ENCODE results near the gene GANAB. TPM values are rescaled to one million over a fixed set of nuclear protein-coding genes. Genes with fewer than 3 reads are reported as not detected.

GANAB gene
- total RNA-seq, 2 donors from 2014 or later = 310 to 312 TPM

DNA sequence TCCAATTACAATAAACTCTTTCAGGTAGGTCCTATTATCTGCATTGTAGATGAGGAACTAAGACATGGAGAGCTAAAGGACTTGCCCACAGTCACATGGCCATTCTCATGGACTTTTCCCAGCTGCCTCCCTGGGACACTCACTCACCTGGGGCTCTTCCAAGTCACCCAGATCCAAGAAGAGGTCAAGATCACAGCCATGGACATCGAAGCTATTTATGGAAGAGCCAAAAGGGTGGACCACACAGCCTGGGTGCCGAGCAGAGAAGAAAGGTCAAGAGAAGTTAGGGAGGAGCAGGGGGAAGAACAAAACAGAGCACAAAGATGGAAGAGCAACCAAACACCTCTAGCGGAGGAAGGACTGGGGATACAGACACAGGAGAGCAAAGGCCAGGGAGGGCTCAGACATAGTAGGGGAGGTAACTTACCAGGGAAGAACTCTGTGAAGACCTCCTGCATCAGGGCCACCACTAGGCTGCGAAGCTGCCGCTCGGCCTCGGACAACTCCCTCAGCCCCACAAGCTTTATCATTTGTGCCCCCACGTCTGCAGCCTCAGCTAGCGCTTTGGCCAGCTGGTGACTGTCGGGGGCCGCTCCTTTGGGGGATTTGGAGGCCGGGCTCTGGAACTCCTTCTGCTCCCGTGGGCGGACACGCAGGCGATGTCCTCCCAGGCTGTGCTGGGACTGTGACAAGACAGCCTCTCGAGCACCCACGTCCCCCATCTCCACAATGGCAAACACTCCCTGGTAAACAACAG is 65.3 kb downstream of the GANAB start:
- DNase-seq = no peak
- Mint-ChIP-seq H3K4me3 (no peak overlapping the region), H3K9me3 (no peaks in the 10 kb centered on the region), H3K4me1 (ENCODE audit: low read depth) (no peaks in the 10 kb centered on the region), H3K27me3 (ENCODE audit: low read depth) (no peaks in the 10 kb centered on the region), H3K36me3 (ENCODE audit: insufficient read depth in 2 of 2) (peaks cover 0 to 11% of the 10 kb centered on the region in 2 donors), H3K27ac (no peak overlapping the region)
- no peak for ATAC-seq (replicated peaks in 1 of 2)

DNA sequence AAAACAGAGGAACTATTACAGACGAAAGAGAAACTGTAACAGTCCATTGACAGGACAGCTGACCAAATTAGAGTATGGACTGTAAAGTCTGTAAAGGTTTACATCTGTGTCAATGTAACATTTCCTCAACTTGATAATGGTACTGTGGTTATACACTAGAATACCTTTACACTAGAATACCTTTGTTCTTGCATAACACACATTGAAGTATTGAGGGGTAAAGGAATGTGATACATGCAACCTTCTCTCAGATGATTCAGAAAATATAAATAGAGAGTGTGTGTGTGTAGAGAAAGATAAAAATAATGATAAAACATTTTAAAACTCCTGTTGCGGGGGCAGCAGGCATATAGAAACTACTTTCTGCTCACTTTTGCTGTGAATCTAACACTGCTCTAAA is 67.2 kb downstream of the GANAB start:
- no peak overlapping the region for H3K27ac Mint-ChIP-seq
- H3K27me3 Mint-ChIP-seq (ENCODE audit: low read depth) = no peaks in the 10 kb centered on the region
- H3K9me3 Mint-ChIP-seq = no peaks in the 10 kb centered on the region
- H3K4me1 Mint-ChIP-seq (ENCODE audit: low read depth) = peaks cover 15% of the 10 kb centered on the region
- DNase-seq (no peak), ATAC-seq (replicated peaks in 1 of 2) (no peak)
- no peak overlapping the region for H3K4me3 Mint-ChIP-seq
- peaks cover 3 to 14% of the 10 kb centered on the region in 2 donors for H3K36me3 Mint-ChIP-seq (ENCODE audit: insufficient read depth in 2 of 2)

DNA sequence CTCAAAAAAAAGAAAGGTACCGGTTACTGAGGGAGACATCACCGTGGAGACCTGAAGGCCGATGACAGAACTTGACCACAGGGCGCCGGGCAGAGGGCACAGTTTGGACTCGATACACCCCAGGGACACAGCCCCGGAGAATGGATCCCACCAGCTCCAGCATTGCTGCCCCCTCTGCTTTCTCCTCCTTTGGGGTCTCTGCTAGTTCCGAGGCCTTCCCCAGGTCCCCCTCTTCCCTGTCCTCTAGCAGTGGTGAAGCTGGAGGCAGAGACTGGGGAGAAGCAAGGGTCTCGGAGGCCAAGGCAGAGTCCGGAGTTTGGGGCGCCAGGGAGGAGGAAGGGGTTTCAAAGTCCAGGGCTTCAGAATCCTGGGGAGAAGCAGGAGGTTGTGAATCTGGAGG is 67.9 kb downstream of the GANAB start:
- Mint-ChIP-seq H3K9me3 (no peaks in the 10 kb centered on the region), H3K36me3 (ENCODE audit: insufficient read depth in 2 of 2) (peaks cover 3 to 16% of the 10 kb centered on the region in 2 donors), H3K4me3 (no peak overlapping the region), H3K27ac (no peak overlapping the region), H3K27me3 (ENCODE audit: low read depth) (no peaks in the 10 kb centered on the region), H3K4me1 (ENCODE audit: low read depth) (peaks cover 15% of the 10 kb centered on the region)
- no peak for DNase-seq
- no peak for ATAC-seq (replicated peaks in 1 of 2)

DNA sequence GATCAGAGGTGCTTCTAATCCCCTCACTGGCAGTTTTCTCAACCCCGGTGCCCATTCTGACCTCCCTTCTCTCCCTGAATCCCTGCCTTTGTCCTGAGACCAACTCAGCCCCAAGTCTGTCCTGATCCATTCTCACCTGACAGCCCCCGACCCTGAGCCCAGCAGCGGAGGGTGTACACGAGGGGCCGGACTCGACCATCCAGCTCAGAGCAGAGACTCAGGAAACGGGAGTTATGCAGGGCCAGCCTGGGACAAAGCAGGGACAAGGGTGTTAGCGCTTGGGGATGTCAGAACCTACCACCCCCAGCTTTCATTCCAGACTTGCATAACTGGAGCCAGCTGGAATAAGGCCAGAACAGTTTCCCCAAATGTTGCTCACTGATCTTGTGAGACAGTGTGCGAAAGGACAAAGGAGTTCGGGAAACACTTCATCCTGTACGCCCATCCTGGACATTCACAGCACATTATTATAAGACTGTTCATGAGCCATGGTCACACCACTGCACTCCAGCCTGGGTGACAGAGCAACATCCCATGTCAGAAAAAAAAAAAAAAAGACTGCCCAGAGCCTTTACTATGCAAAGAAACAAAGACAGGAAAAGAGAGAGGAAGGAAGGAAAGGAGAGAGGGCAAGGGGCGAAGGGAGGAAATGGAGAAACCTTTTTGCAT is 69.2 kb downstream of the GANAB start:
- no peak overlapping the region for H3K27ac Mint-ChIP-seq
- peaks cover 24% of the 10 kb centered on the region for H3K4me1 Mint-ChIP-seq (ENCODE audit: low read depth)
- DNase-seq (no peak), ATAC-seq (replicated peaks in 1 of 2) (no peak)
- H3K9me3 Mint-ChIP-seq = no peaks in the 10 kb centered on the region
- H3K4me3 Mint-ChIP-seq = no peak overlapping the region
- H3K36me3 Mint-ChIP-seq (ENCODE audit: insufficient read depth in 2 of 2) = peaks cover 9 to 29% of the 10 kb centered on the region in 2 donors
- H3K27me3 Mint-ChIP-seq (ENCODE audit: low read depth) = no peaks in the 10 kb centered on the region

DNA sequence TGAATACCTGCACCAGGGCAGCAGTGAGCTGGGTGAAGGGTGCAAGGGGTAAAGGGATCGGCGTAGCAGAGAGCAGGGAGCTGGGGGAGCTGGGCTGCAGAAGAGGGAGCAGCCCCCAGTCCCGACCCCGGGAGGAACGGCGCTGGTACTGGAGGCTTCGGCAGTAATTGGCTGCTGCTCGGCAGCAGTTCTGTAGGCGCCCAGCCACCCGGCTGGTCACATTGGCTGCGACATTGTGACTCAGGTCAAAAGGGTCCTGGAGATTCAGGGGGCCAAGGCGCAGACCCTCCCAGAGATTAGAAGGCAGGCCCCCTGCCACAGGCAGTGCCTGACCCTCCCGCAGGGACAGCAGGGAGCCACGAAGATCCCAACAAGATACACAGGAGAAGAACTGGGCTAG is 70.6 kb downstream of the GANAB start:
- H3K27me3 Mint-ChIP-seq (ENCODE audit: low read depth) = no peaks in the 10 kb centered on the region
- no peak for DNase-seq
- no peaks in the 10 kb centered on the region for H3K9me3 Mint-ChIP-seq
- H3K36me3 Mint-ChIP-seq (ENCODE audit: insufficient read depth in 2 of 2) = peaks cover 20 to 40% of the 10 kb centered on the region in 2 donors
- peak overlapping the region; percentile 92 to 100 for H3K4me3 Mint-ChIP-seq
- H3K4me1 Mint-ChIP-seq (ENCODE audit: low read depth) = peaks cover 38% of the 10 kb centered on the region
- ATAC-seq (replicated peaks in 1 of 2) = no peak
- H3K27ac Mint-ChIP-seq = no peak overlapping the region

DNA sequence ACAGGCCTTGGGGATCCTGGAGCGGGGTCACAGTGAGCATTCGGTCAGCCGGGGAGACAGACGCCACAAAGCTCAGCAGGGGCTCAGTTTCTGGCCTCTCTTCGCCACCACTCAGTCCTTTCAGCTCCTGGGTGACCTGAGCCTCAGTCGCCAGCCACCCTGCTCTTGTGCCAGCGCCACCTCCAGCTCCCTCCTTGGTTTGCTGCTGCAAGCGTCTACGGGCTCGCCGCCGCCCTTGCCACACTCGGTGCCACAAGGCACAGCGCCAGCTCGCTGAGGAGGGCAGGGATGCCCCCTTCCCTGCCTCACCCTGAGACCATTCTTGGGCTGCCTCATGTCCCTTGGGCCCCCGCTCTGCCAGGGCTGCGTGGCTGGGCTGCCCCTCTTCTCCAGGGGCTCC is 71.3 kb downstream of the GANAB start:
- DNase-seq (no peak), ATAC-seq (replicated peaks in 1 of 2) (no peak)
- Mint-ChIP-seq H3K9me3 (no peaks in the 10 kb centered on the region), H3K4me1 (ENCODE audit: low read depth) (peaks cover 44% of the 10 kb centered on the region), H3K27ac (peak overlapping the region; percentile 77), H3K4me3 (peak overlapping the region; percentile 92 to 100), H3K27me3 (ENCODE audit: low read depth) (no peaks in the 10 kb centered on the region), H3K36me3 (ENCODE audit: insufficient read depth in 2 of 2) (peaks cover 23 to 44% of the 10 kb centered on the region in 2 donors)

Other genes with a start within 250 kb of the GANAB start
- gene SCGB1A1, start 227.6 kb downstream of the GANAB start, total RNA-seq = not detected
- gene AHNAK, start 99.8 kb downstream of the GANAB start, total RNA-seq = 100 to 1,000 TPM in 1 of 2 donors, 10 to 100 TPM in 1; 80.3 to 131 TPM
- 1,000 to 10,000 TPM; 2,565 to 2,667 TPM for gene EEF1G, start 72.7 kb downstream of the GANAB start, total RNA-seq
- gene TUT1, start 55.1 kb downstream of the GANAB start, total RNA-seq = 10 to 100 TPM; 32.8 to 36.8 TPM
- gene MTA2, start 44.7 kb downstream of the GANAB start, total RNA-seq = 100 to 1,000 TPM; 173 to 241 TPM
- 100 to 1,000 TPM; 132 to 148 TPM for gene EML3, start 33.8 kb downstream of the GANAB start, total RNA-seq
- 1 to 10 TPM; 5.1 to 6.7 TPM for gene ROM1, start 33.4 kb downstream of the GANAB start, total RNA-seq
- gene B3GAT3, start 24.6 kb downstream of the GANAB start, total RNA-seq = 10 to 100 TPM; 72.2 to 79.9 TPM
- 10 to 100 TPM; 25.0 to 26.1 TPM for gene INTS5, start 6.7 kb upstream of the GANAB start, total RNA-seq
- gene C11orf98, start 18.6 kb upstream of the GANAB start, total RNA-seq = 10 to 100 TPM; 59.2 to 62.1 TPM
- 10 to 100 TPM; 35.2 to 46.0 TPM for gene CSKMT, start 18.7 kb upstream of the GANAB start, total RNA-seq
- 1 to 10 TPM; 5.6 to 7.1 TPM for gene UQCC3, start 25.1 kb upstream of the GANAB start, total RNA-seq
- gene LBHD1, start 25.7 kb upstream of the GANAB start, total RNA-seq = 10 to 100 TPM in 1 of 2 donors, 1 to 10 TPM in 1; 9.9 to 13.0 TPM
- 100 to 1,000 TPM; 154 to 163 TPM for gene UBXN1, start 32.5 kb upstream of the GANAB start, total RNA-seq
- gene LRRN4CL, start 42.9 kb upstream of the GANAB start, total RNA-seq = under 1 TPM; 0.12 to 0.38 TPM
- 10 to 100 TPM; 38.4 to 40.7 TPM for gene BSCL2, start 60.8 kb upstream of the GANAB start, total RNA-seq
- gene GNG3, start 61.1 kb upstream of the GANAB start, total RNA-seq = not detected
- 10 to 100 TPM; 56.7 to 66.8 TPM for gene HNRNPUL2, start 80.8 kb upstream of the GANAB start, total RNA-seq
- gene TTC9C, start 81.9 kb upstream of the GANAB start, total RNA-seq = 10 to 100 TPM; 67.3 to 68.9 TPM
- 10 to 100 TPM; 12.2 to 12.4 TPM for gene ZBTB3, start 107.5 kb upstream of the GANAB start, total RNA-seq
- 100 to 1,000 TPM; 105 to 107 TPM for gene POLR2G, start 115.0 kb upstream of the GANAB start, total RNA-seq
- gene TAF6L, start 124.8 kb upstream of the GANAB start, total RNA-seq = 10 to 100 TPM; 13.6 to 15.5 TPM
- 10 to 100 TPM; 18.8 to 23.1 TPM for gene TMEM179B, start 140.8 kb upstream of the GANAB start, total RNA-seq
- gene TMEM223, start 145.4 kb upstream of the GANAB start, total RNA-seq = 10 to 100 TPM in 1 of 2 donors, 1 to 10 TPM in 1; 8.4 to 10.8 TPM
- gene NXF1, start 158.8 kb upstream of the GANAB start, total RNA-seq = 100 to 1,000 TPM; 117 to 131 TPM
- 10 to 100 TPM; 53.9 to 70.1 TPM for gene STX5, start 185.4 kb upstream of the GANAB start, total RNA-seq
- 1 to 10 TPM in 1 of 2 donors, under 1 TPM in 1; 0.77 to 1.5 TPM for gene TEX54, start 186.2 kb upstream of the GANAB start, total RNA-seq
- 100 to 1,000 TPM; 101 to 104 TPM for gene WDR74, start 193.0 kb upstream of the GANAB start, total RNA-seq
- 100 to 1,000 TPM; 730 to 898 TPM for gene SLC3A2, start 234.3 kb upstream of the GANAB start, total RNA-seq